Measurements from ENCODE around the gene SYNJ1. TPM values are rescaled to one million over a fixed set of nuclear protein-coding genes. Genes with fewer than 3 reads are reported as not detected.
A peak's percentile ranks its signal among the peaks of the same experiment; 100 is the strongest.

SYNJ1 gene
- total and polyA plus RNA-seq, 2 of the 13 experiments (the other 11 are each of a cell fraction or from before 2014, with no cell fraction given): 2.0 to 2.7 TPM

GRCh38 chr21:32612075-32612998 is 115.5 kb downstream of the SYNJ1 start, which contains the start of gene CFAP298:
TSS of gene CFAP298 (minus strand) at chr21:32612377. CDS start at chr21:32612243, 134 bp downstream.
- intact Hi-C loops (cut with micrococcal nuclease; ENCODE audit: unreplicated experiment) (no loop called here), in situ Hi-C loops (cut with HindIII; ENCODE audit: extremely low pct_ligation_motif_present, low pct_unique_long_range_greater_than_20kb) (no loop called here)
- BruUV-seq (replicated peaks): no TSS peak
- DNase-seq (ENCODE audit: low spot score) (peak; percentile 85), ATAC-seq (peak; percentile 94), FAIRE-seq (peak; percentile 81)
- POLR2A ChIA-PET: interaction anchor here (0.8 to 2.6 kb wide), 9 partner anchors 12 to 282 kb away, joined by 3 to 22 read pairs (median 5); partner anchors contain the start of genes SYNJ1 and URB1
- H3K9ac ChIP-seq (ENCODE audit: insufficient read depth, low read depth, low read length): peak within 1 kb of the TSS; percentile 95
- H3K36me3 ChIP-seq (replicated peaks in 1 of 2; ENCODE audit: control insufficient read depth in 1 of 2, insufficient read depth in 2 of 2, low read length in 2 of 2): peaks cover 1 to 18% of the 10 kb centered on the region in 2 experiments; a peak in 3 of 5 replicates
- peak within 1 kb of the TSS; percentile 88 for H2AFZ ChIP-seq (ENCODE audit: low read length)
- H3K4me1 ChIP-seq (ENCODE audit: insufficient read depth, low read length): peaks cover 14% of the 10 kb centered on the region
- H3K27me3 ChIP-seq (ENCODE audit: control insufficient read depth in 1 of 2, insufficient read depth in 2 of 2, low read length in 2 of 2): no peaks in the 10 kb centered on the region; a peak in 1 of 5 replicates
- H3K27ac ChIP-seq (ENCODE audit: extremely low read length, insufficient read depth, low read length): peak within 1 kb of the TSS; percentile 96
- H3K9me3 ChIP-seq (ENCODE audit: low read length): no peaks in the 10 kb centered on the region
- CTCF ChIA-PET (ENCODE audit: low intra/inter-chr PET ratio, low total read pairs): no interaction called here
- H3K4me2 ChIP-seq (ENCODE audit: low read depth, low read length): peak within 1 kb of the TSS; percentile 74
- under 1% methylated on average over 41 of the region's 81 CpGs for WGBS (ENCODE audit: low lambda C conversion rate)
- peak within 1 kb of the TSS; percentile 69 to 90 (median 88) for H3K4me3 ChIP-seq (replicated peaks in 1 of 3; ENCODE audit: insufficient read depth in 1 of 3, low read depth in 2 of 3, low read length in 3 of 3)
- H4K20me1 ChIP-seq (ENCODE audit: insufficient read depth, low read length): 0 out of 2 replicates have a peak, but pooled peaks cover 4% of the 10 kb centered on the region
- peaks cover 18% of the 10 kb centered on the region for H3K79me2 ChIP-seq (ENCODE audit: insufficient read depth, low read length)
- no peak for TF ChIP-seq ZBTB49 (CRISPR knock-in tag; IDR thresholded peaks at IDR 0.05; ENCODE audit: borderline replicate concordance)
- TF ChIP-seq FOXA3 (CRISPR knock-in tag; IDR thresholded peaks at IDR 0.05): peak; percentile 36; the same call in 1 of the 2 replicates
- TF ChIP-seq ZNF547 (CRISPR knock-in tag; IDR thresholded peaks at IDR 0.05): peak; percentile 53; the same call in 1 of the 2 replicates
- TF ChIP-seq CBX2 (IDR thresholded peaks at IDR 0.05; ENCODE audit: low read depth, low read length): no peak
- TF ChIP-seq CBX2 (CRISPR knock-in tag; IDR thresholded peaks at IDR 0.05; ENCODE audit: low read depth): no peak
- peak; percentile 14 for TF ChIP-seq IRX3 (CRISPR knock-in tag; IDR thresholded peaks at IDR 0.05; ENCODE audit: borderline replicate concordance, low read depth)
- TF ChIP-seq AGO2 (optimal IDR thresholded peaks at IDR 0.05; ENCODE audit: low read depth, low read length): peak; percentile 35
- peak; percentile 85 for TF ChIP-seq MAX (IDR thresholded peaks at IDR 0.05)
- TF ChIP-seq SMAD9 (CRISPR knock-in tag; IDR thresholded peaks at IDR 0.05): no peak
- TF ChIP-seq ATRX (CRISPR knock-in tag; IDR thresholded peaks at IDR 0.05; ENCODE audit: borderline replicate concordance): no peak
- TF ChIP-seq NR2F2 (IDR thresholded peaks at IDR 0.05; ENCODE audit: borderline replicate concordance, low read depth): peak; percentile 19; the same call in 1 of the 2 replicates
- TF ChIP-seq ZNF569 (CRISPR knock-in tag; IDR thresholded peaks at IDR 0.05; ENCODE audit: borderline replicate concordance): no peak
- no peak for TF ChIP-seq ZNF10 (CRISPR knock-in tag; IDR thresholded peaks at IDR 0.05; ENCODE audit: borderline replicate concordance, low read depth)
- 0 out of 2 replicates have a peak, but pooled peaks have one; percentile 20 for TF ChIP-seq KDM5B (CRISPR knock-in tag; IDR thresholded peaks at IDR 0.05; ENCODE audit: borderline replicate concordance)
- no peak; the same call in 1 of the 2 replicates for TF ChIP-seq ERF (CRISPR knock-in tag; IDR thresholded peaks at IDR 0.05)
- TF ChIP-seq KDM1A (CRISPR knock-in tag; IDR thresholded peaks at IDR 0.05): peak; percentile 28; the same call in 1 of the 2 replicates
- TF ChIP-seq RORA (CRISPR knock-in tag; IDR thresholded peaks at IDR 0.05): no peak
- TF ChIP-seq TBX3 (IDR thresholded peaks at IDR 0.05; ENCODE audit: borderline replicate concordance): no peak
- TF ChIP-seq FOXP1 (IDR thresholded peaks at IDR 0.05): no peak
- peak; percentile 19; the same call in 1 of the 2 replicates for TF ChIP-seq FOXP1 (CRISPR knock-in tag; IDR thresholded peaks at IDR 0.05)
- TF ChIP-seq ZNF275 (CRISPR knock-in tag; IDR thresholded peaks at IDR 0.05; ENCODE audit: borderline replicate concordance): no peak
- peak; percentile 63 for TF ChIP-seq ZMYM4 (CRISPR knock-in tag; IDR thresholded peaks at IDR 0.05)
